CD4-positive, alpha-beta T cell treated with Interleukin-6 at 100 ng/mL for 8 hours (primary cell): ENCODE results near the gene BMPR2.
"Not testable (repeated sequence)": the region's sequence is repeated elsewhere in the genome, so short reads cannot be mapped to it uniquely, and the experiment has no call there.

Experiments used
- DNase-seq: peaks from one replicate; pipeline ENCODE4 v3.0.0-alpha.2; 2020; ENCODE audit warnings: mixed read lengths, low spot score

Gene BMPR2

GRCh38 chr2:202382684-202383083 lies 6.6 kb downstream of the BMPR2 start:
- no peak for DNase-seq

DNA sequence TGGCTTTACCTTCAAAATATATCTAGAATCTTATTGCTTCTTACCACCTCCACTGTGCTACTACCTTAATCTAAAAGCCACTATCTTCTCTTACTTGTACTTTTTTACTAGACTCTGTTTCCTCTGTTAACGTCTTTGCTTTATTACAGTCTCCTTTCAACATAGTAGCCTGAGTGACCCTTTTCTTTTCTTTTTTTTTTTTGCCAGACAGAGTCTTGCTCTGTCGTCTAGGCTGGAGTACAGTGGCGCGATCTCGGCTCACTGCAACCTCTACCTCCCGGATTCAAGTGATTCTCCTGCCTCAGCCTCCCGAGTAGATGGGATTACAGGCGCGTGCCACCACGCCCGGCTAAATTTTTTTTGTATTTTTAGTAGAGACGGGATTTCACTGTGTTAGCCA lies 10.4 kb downstream of the BMPR2 start:
- not testable (repeated sequence) for DNase-seq

- DNase-seq: no peak
These were observed 11.6 kb downstream of the BMPR2 start for GRCh38 chr2:202387608-202388342.

DNA sequence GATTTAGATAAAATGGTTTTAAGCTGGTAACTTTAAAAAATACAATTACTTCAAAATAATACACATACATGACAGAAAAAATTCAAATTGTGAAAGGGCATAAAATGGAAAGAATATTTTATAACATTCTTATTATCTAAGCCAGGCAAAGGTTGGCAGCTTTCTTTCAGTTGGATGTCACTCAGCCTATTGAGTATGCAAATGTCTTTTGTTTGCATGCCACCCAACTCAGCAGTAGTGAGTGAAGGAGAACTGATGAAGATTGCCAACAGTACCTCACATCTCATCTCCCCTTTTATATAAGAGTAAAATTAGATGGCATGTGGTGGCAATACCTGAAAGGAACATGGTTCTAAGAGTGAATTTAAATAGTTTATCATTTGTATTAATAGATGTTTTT lies 24.8 kb downstream of the BMPR2 start:
- DNase-seq: no peak

DNA sequence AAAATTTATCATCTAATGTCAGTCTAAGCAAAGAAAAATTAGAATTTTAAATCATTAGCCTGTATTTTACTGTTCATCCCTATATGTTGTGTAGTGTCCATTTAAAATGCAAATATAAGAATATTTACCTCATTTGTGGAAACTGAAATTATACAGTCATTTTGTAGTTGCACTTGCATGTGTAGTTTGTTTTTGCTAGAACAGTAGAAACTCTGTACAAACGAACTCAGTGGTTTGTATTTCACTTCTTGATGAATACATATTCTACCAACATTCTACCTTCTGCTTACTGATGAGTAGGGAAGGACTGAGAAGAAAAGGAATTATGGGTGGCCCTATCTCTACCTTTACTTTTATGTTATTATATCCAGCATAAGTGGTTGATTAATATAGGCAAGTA lies 29.7 kb downstream of the BMPR2 start:
- no peak for DNase-seq

DNA sequence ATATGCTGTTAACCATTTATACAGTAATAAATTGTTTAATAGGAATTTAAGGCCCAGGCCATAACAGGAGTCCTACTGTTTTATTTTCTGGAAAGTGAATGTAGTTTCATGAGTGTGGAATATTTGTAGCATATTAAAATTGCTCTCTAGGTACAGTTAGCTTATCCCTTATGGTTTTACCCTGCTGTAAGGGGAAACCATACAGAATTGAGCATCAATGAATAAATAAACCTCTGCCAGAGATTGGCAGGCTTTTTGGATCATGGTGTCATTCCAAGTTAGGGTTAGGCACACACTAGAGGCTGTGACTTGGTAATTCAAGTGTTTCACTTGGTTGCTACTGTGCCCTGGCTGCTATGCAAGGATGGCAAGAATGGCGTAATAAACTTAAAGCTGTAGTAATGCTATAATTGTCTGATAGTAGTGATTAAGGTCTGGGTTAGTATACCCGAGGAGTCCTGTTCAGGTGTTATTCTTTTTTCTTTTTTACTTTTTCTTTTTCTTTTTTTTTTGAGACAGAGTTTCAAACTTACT lies 30.4 kb downstream of the BMPR2 start:
- DNase-seq: no peak

DNA sequence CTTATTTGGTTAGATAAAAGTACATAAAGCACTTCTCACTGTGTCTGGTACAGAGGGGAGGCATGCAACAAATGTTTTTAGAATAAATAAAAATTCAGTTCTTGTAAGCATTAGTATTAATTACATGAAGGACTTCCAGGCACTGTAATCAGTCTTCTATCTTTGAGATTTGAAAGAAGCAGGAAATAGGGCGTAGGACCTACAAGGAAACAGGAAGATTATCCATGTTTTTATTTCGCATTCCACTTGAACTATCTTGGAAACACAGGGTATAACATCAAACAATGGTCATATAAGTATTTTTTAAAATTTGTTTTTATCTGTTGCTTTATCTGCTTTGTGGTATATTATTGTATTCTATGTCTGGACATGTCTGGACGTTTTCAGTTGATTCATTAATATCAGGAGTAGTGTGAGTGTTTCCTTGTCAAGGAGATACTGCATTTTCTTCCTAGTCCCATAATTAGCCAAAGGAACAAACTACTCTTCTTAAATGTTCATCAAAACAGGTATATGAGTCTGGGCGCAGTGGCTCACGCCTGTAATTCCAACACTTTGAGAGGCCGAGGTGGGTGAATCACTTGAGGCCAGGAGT lies 32.5 kb downstream of the BMPR2 start:
- no peak for DNase-seq

GRCh38 chr2:202410092-202410491 lies 34.0 kb downstream of the BMPR2 start:
- DNase-seq: no peak

DNA sequence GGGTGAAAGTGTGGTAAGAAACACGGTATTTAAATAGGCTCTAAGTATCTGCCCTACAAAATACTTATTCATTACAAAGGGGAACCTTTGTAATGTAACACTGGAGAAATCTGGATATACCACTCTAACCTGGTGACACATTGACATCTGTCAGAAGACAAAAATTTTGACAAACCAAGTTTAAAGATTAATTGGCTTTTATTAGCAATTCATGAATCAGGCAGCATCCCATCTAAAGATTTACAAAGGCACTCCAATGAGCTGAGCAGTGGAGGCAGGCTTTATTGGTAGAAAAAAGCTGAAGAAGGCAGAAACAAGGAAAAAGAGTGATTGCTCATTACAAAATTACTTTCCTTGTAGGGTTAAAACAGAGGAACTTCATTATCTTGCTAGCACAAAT lies 35.0 kb downstream of the BMPR2 start:
- DNase-seq: no peak

GRCh38 chr2:202418027-202418426 lies 41.9 kb downstream of the BMPR2 start:
- DNase-seq: no peak

- DNase-seq: no peak
These were observed 42.4 kb downstream of the BMPR2 start for GRCh38 chr2:202418511-202418910.

- no peak for DNase-seq
These were observed 47.0 kb downstream of the BMPR2 start for GRCh38 chr2:202423139-202423538.

GRCh38 chr2:202425036-202425435 lies 48.9 kb downstream of the BMPR2 start:
- DNase-seq: no peak

DNA sequence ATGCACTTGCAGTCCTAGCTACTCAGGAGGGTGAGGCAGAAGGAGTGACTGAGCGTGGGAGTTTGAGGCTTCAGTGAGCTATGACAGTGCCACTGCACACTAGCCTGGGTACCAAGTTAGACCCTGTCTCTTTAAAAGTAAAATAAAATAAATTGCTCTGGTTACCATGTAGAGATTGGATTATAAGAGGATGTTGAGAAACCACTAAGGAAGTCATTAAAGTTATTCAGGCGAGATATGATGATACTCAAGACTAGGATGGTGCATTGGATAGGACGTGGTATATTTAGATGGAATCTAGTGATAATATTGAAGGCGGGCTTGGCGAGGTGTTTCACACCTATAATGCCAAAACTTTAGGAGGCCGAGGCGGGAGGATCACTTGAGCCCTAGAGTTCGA lies 50.6 kb downstream of the BMPR2 start:
- no peak for DNase-seq

DNA sequence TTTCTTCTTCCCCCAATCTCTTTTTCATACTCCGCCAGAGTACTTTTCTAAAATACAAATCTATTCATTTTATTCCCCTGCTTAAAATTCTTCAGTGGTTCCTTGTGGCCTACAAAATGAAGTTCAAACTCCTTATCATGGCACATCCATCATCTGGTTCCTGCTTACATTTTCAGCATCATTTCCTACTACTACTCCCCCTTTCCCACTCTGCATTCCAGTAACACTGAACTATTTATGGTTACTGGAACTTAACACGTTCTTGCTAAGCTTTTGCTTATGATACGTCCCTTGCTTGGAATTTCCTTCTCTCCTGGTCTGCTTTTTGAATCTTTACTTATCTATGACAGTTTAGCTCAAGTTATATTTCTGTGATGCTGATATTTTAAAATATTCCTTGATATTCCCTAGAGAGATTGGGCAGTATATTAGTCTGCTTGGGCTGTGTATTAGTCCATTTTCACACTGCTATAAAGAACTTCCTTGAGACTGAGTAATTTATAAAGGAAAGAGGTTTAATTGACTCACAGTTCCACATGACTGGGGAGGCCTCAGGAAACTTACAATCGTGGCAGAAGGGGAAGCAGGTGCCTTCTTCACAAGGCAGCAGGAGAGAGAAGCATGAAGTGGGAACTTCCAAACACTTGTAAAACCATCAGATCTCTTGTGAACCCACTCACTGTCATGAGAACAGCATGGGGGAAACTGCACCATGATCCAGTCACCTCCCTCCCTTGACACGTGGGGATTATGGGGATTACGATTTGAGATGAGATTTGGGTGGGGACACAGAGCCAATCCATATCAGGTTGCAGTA lies 53.2 kb downstream of the BMPR2 start:
- DNase-seq: no peak

GRCh38 chr2:202432776-202433175 lies 56.6 kb downstream of the BMPR2 start:
- DNase-seq: no peak

- DNase-seq: no peak
These were observed 58.3 kb downstream of the BMPR2 start for GRCh38 chr2:202434472-202434871.

DNA sequence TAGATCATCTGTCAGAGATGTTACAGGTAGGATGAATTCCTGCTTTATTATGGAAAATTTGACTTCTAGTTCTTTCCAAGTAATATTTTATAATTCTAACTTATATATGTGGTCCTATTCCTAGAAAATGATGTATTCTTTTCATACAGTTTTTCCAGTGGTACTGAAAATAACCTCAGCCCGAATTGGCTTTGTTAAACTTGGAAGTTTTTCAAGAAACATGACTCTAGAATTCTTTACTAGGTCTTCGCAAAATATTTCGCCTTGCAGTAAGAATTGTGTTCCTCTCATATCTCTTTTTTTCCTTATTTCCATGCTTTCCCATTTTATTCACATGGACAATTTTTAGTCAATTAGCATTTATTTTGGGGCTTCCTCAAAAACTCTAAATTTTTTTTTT lies 60.5 kb downstream of the BMPR2 start:
- DNase-seq: no peak

DNA sequence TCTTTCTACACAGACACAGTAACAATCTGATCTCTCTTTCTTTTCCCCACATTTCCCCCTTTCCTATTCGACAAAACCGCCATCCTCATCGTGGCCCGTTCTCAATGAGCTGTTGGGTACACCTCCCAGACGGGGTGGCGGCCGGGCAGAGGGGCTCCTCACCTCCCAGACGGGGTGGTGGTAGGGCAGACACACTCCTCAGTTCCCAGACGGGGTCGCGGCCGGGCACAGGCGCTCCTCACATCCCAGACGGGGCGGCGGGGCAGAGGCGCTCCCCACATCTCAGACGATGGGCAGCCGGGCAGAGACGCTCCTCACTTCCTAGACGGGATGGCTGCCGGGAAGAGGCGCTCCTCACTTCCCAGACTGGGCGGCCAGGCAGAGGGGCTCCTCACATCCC lies 64.0 kb downstream of the BMPR2 start:
- DNase-seq: not testable (repeated sequence)

- DNase-seq: no peak
These were observed 66.8 kb downstream of the BMPR2 start for GRCh38 chr2:202442882-202443281.

- no peak for DNase-seq
These were observed 67.9 kb downstream of the BMPR2 start for GRCh38 chr2:202444000-202444399.

- DNase-seq: no peak
These were observed 73.2 kb downstream of the BMPR2 start for GRCh38 chr2:202449344-202449743.

DNA sequence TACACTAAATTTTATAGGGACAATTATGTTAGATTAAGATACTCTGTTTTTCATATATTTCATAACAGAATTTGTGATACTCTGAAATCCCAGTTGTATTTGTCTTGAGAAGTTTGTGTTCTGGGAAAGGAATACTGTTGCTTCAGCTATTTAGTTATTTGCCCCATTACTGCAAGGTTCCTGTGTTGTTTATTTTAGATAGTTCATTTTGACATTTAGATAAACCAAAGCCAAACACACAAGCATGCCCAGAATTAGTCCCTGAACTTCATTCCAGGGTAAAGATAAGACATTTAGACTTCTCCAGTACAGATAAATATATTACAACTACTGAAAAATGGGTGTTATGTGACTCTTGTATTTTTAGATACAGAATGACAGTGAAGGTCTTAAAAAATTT lies 74.7 kb downstream of the BMPR2 start:
- no peak for DNase-seq
